Activated T-cell treated with anti-CD3 and anti-CD28 coated beads for 1 hour (primary cell): ENCODE results near the gene EPM2AIP1.
"Not testable (repeated sequence)": the region's sequence is repeated elsewhere in the genome, so short reads cannot be mapped to it uniquely, and the experiment has no call there.

Experiments
- DNase-seq: peaks from one replicate; pipeline ENCODE4 v3.0.0-alpha.2; 2020; ENCODE audit warnings: low read depth

Gene EPM2AIP1

DNA sequence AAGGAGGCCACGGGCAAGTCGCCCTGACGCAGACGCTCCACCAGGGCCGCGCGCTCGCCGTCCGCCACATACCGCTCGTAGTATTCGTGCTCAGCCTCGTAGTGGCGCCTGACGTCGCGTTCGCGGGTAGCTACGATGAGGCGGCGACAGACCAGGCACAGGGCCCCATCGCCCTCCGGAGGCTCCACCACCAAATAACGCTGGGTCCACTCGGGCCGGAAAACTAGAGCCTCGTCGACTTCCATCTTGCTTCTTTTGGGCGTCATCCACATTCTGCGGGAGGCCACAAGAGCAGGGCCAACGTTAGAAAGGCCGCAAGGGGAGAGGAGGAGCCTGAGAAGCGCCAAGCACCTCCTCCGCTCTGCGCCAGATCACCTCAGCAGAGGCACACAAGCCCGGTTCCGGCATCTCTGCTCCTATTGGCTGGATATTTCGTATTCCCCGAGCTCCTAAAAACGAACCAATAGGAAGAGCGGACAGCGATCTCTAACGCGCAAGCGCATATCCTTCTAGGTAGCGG lies at the start of gene EPM2AIP1:
TSS of gene EPM2AIP1 (minus strand) at position 326 of the 520 bp plus-strand sequence. CDS start at position 272, 54 bp downstream.
- DNase-seq: no peak

DNA sequence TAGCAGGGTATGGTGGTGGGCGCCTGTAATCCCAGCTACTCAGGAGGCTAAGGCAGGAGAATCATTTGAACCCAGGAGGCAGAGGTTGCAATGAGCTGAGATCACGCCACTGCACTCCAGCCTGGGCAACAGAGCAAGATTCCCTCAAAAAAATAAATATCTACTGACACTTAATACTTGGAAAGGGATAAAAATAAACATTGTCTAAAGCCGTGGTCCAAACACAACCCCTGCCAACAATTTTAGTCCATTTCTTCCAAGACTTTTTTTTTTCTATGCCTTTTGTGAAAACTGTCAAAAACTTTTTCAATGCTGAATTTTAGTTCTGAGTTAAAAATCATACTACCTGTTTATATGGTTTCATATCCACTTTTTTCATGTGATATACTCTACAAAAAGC lies 49.8 kb upstream of the EPM2AIP1 start:
- not testable (repeated sequence) for DNase-seq

DNA sequence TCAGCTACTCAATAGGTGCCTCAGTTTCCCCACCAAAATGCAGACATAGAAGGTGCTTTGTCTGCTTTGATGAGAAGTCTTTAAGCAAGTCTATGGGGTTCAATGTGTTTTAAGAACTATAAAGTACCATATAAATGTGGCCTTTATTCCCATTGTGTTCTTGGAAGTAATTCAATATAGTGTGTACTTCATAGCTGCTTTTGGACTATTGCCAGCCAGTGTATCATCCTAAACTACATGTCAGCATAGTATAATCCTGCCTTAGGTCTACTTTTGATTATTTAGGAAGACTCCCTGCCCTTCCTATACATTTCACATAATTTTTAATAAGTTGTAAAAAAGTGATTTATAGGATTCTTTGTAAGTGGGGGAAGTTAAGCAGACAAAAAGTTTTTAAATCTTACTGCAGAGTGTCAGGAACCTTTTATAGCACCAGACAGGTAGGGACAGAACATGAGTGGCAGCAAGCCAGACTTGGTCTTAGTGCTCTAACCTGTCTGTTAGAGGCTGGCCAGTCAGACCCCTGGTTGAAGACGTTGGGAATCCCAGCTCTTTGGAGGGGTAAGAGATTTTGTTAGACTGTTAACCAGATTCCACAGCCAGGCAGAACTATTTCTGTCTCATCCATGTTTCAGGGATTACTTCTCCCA lies 48.7 kb upstream of the EPM2AIP1 start:
- no peak for DNase-seq

DNA sequence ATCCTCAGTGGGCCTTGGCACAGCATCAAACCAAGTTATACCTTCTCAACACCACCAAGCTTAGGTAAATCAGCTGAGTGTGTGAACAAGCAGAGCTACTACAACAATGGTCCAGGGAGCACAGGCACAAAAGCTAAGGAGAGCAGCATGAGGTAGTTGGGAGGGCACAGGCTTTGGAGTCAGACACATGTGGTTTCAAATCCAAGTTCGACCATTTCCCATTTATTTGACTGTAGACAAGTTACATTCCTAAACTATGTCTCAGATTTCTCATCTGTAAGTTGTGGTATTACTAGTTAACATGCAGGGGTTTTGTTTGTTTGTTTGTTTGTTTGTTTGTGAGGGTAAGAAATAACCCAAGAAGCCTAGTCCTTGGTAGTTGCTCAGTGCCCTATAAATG lies 47.3 kb upstream of the EPM2AIP1 start:
- DNase-seq: no peak

DNA sequence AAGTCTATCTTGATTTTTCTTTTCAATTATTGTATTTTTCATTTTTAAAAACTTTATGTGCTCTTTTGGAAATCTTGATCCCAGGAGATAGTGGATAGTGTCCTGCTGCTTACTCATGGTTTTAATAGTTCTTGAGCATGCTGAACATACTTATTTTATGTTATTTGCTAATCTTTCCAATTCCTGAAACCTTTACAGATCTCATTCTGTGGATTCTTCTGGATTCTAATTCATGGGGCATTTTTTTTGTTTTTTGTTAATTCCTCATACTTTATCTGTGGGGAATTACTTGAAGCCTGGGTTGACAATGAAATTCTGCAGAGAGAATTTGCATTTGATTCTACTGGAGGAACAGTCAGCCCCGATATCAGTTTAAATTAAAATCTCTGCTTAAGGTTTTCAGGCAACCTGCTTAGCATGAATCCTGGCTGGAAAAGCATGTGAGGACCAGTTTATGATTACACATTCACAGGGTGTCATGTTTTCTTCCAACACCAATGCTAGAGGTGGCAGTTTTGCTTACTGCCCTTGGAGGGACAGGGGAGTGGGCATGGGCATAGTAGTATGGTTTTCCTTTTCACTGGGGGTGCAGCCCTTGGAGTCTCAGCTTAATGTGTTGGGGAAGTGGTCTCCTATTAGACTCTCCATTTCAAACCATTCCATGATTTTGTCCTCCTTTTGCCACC lies 46.4 kb upstream of the EPM2AIP1 start:
- DNase-seq: no peak

DNA sequence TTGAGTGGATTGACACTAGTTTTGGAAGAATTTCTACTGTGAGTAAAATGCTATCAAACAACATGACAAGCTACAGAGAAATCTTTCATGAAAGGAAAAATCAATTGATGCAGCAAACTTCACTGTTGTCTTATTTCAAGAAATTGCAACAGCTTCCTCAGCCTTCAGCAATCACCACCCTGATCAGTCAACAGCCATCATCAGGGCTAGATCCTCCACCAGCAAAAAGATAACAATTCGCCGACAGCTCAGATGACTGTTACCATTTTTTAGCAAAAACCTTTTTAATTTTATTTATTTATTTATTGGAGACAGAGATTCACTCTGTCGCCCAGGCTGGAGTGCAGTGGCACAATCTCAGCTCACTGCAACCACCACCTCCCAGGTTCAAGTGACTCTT lies 44.4 kb upstream of the EPM2AIP1 start:
- no peak for DNase-seq

DNA sequence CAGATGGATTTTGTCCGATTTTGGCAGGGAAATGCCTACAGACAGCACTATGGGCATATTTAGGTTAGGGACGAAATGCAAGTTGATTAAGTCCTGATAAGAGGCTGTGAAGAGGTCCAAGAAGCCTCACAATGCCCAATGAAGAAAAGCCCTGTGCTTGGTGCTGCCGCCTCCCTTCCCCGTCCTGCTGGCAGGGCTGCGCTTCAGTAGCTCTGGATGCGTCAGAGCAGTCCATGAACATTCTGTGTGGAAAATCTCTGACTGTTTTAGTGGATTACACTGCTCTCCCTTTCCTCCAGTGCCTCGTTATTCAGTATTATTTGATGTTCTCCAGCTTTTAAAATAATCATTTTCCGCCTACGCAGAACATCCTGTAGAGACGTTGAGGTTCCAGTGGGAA lies 40.0 kb upstream of the EPM2AIP1 start:
- no peak for DNase-seq

DNA sequence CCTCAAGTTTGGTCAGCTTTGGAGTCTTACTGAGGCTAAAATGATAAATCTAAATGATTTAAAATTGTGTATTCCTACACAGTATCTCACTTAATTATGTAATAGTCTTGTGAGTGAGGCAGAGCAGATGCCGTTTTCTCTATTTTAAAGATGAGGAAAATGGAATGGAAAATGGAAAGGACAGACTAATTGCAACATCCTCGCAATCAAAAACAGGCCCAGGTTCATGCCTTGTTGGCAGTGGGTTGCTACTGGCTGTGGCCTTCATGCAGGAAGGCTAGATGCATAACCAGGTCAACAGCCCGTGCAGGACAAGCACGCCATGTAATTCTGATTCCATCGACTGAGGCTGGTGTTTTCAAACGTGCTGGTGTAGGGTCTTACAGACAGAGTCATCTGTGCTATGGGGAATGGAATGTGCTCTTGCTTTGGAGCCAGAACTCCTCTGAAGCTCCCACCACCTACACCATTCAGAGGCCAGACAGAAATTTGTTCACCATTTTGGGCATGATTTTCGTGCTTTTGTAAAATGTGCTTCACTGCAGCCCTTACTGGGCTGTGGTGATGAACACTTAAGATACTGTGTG lies 38.3 kb upstream of the EPM2AIP1 start:
- DNase-seq: no peak

DNA sequence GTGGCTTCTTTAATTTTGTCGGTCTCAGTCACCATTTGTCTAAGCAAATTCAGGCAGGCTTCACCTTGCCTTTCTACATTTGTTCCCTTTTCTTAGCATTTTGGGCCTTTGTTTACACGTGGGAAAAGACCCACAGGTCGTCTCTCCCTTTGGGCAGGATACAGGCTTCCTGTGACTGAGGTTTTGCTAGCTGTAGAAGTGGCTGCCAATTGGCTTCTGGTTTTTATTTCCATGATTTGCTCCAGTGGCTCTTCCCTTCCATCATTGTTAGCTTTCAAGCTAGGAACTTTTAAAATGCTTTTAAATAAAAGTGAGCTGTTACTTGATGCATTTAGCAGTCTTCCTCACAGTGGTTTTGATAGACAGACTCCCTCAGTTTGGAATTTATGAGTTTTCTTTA lies 37.7 kb upstream of the EPM2AIP1 start:
- DNase-seq: no peak

DNA sequence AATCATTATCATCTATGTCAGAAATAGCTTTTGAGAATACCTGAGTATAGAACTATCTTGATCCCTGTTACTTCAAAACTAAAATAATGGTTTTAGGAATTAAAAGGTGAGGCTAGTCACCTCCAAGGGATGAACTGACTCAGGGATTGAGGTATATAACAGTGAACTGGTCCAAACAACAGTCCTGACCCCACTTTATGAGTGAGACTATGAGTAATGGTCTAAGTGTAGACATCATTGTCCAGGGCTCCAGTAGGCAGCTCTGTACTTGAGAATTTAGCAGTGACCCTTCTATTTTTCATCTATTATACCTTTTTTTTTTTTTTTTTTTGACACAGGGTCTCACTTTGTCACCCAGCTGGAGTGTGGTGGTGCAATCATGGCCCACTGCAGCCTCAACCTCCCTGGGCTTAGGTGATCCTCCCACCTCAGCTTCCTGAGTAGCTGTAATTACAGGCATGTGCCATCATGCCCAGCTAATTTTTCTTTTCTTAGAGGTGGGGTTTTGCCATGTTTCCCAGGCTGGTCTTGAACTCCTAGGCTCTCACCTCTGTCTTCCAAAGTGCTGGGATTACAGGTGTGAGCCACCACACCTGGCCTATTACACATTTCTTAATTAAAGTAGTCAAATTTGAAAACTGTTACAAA lies 36.7 kb upstream of the EPM2AIP1 start:
- DNase-seq: no peak

DNA sequence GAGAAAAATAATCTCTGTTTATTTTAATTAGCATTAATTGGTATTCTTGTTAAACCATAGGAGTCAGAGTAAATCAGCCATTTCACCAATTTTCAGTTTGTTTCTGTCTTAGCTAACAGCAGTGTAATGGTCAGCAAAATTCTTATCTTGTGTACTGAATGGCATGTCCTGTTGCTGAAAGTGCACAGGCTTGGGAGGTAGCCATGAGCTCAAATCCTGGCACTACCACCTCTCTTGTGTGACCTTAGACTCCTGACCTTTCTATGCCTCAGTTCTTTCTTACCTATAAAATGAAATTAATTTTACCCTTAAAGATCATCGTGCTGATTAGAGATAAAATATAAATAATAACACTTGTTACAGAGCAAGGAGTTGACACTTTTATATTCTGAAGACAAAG lies 36.2 kb upstream of the EPM2AIP1 start:
- no peak for DNase-seq

DNA sequence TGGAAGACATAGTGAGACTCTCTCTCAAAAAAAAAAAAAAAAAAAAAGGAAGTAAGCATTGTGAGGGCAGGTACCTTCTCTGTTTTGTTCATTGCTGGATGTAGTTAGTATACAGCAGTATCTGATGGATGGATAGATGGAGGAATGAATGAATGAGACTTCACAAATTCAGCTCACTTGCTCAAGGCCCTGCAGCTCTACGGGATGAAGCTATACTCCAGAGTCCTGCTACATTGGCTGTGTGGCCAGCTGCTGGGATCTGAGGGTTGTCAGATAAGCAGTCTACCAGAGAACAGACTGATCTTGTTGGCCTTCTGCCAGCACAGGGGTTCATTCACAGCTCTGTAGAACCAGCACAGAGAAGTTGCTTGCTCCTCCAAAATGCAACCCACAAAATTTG lies 35.4 kb upstream of the EPM2AIP1 start:
- DNase-seq: no peak

DNA sequence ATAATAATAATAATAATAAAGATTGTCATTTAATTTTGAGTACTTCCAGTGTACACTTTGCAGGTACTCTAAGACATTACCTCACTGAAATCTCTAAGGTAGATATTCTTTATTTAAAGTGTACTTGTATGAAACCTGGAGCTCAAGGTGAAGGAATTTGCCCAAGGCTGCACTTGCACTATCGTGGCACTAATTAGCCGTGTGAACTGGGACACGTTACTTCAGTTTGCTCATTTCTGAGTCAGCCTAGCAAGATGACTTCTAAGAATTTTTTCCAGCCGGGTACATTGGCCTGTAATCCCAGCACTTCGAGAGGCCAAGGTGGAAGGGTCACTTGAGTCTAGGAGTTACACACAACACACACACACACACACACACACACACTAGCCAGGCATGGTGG lies 33.9 kb upstream of the EPM2AIP1 start:
- no peak for DNase-seq

DNA sequence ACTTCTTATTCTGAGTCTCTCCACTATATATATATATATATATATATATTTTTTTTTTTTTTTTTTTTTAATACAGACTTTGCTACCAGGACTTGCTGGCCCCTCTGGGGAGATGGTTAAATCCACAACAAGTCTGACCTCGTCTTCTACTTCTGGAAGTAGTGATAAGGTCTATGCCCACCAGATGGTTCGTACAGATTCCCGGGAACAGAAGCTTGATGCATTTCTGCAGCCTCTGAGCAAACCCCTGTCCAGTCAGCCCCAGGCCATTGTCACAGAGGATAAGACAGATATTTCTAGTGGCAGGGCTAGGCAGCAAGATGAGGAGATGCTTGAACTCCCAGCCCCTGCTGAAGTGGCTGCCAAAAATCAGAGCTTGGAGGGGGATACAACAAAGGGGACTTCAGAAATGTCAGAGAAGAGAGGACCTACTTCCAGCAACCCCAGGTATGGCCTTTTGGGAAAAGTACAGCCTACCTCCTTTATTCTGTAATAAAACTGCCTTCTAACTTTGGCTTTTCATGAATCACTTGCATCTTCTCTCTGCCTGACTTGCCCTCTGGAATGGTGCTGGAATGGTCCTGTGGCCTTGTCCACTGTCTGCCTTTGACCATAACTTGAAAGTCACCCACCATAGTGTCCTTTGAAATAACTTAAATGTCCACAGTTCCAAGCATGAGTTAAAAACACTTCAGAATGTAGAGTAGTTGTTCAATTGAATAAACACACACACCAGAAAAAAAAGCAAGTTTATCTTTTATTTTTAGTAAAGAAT lies 32.8 kb upstream of the EPM2AIP1 start:
- no peak for DNase-seq

DNA sequence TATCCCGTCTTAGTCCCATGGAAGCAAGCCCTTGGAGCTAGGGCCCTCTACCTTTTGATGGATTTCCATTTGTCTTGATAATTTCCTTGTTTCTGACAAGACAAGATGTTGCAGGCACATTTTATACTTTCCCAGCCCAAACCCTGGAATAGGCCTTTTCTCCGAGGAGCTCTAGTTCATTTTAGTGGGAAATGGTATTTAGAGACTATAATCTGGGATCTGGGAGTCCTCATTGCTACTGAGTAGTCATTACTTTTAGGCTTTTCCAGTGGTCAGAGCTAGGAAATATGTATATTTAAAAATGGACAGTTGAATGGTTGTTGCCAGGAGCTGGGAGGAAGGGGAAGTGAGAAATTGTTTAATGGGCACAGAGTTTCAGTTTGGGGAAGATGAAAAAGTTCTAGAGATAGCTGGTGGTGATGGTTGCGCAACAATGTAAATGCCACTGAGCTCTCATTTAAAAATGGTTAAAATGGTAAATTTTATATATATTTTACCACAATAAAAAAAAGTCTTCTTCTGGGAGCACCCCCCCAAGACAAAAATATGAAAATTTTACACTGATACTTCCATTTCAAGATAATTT lies 32.0 kb upstream of the EPM2AIP1 start:
- no peak for DNase-seq

DNA sequence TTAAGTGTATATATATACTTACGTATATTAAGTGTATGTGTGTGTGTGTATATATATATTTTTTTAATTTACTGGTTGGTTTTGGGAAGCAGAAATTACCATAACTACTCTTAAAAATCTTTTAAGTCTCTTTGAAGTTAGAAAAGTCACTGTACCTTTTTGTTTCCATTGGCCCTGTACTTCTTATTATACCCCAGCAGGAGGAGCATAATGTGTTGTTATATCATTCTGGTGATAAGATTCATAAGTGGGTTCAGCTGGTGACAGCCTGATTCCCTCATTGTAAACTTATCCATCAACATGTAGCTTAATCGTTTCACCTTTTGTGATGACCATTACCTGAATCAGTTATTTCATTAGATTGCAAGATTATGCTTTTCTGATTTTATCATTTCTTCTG lies 31.2 kb upstream of the EPM2AIP1 start:
- no peak for DNase-seq

DNA sequence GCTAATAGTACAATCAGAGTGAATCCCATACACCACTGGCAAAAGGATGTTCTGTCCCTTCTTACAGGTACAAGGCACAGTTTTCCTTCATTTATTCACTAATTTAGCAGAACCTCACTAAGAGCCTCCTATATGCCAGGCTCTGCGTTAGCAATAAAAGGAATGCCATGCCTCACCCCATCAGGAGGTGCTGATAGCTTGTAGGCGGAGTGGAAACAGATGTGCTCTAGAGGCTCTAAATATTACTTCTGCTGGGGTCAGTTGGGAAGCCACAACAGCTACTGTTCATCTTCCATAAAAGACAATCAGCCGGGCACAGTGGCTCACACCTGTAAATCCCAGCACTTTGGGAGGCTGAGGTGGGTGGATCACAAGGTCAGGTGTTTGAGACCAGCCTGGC lies 24.8 kb upstream of the EPM2AIP1 start:
- DNase-seq: no peak

DNA sequence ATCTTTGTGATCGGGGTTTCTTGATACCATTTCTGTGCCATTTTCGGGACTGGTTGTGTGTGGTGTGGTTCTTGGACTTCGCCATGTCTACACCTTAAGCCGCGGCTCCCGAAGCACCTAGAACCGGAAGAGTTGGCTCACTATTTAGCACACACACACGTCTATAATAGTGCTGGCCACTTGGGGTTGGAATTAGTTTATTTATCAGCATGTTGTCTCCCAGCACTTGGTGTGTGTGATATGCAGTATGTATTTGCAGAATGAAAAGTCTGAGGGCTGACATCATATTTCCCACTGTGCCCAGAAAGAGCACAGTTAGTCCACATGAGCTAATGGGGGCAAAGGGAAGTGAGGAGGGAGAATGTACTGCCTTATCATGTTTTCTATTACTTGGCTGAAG lies 24.0 kb upstream of the EPM2AIP1 start:
- no peak for DNase-seq

DNA sequence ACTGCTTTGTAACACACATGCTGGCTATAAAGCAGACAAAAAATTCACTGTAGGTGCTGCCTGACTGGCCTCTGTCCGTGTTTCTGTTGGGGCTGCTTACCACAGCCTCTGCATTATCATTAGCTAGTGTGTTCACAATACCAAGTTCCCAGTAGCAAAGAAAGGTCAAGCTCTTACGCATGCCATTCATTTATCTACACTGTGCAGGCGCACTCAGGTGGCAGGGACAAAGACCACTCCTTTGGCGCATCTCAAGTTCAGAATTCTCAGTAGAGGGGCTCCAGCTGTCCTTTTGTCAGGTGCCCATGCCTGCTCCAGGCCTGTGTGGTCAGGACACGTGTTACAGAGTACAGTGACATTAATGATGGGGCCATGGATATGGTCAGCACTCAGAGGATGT lies 22.7 kb upstream of the EPM2AIP1 start:
- DNase-seq: no peak

DNA sequence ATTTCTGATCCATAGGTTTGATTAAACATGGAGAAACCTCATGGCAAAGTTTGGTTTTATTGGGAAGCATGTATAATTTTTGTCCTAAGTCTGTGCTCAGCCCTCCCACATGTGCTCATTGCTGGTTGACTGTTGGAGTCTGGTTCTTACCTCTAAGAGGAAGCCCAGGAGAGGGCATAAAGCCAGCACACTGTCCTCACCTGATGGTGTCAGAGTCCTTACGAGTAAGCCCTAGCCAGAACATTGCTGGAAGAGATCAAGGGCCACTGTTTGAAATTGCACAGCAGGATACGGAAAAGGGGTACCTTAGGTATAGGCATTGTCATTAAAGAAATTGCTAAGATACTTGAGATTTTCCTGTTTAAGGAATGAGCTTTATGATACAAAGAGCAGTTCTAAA lies 21.7 kb upstream of the EPM2AIP1 start:
- no peak for DNase-seq
